Stimulated activated CD4-positive, alpha-beta T cell treated with anti-CD3 and anti-CD28 coated beads, Interleukin-12 subunit alpha, Interleukin-12 subunit beta, amount 100 ng/mL, for 24 hours (primary cell): Measurements from ENCODE around the gene RAE1.
A peak's percentile ranks its signal among the peaks of the same experiment; 100 is the strongest.

Source experiments
- DNase-seq, 2 experiments: peaks; one replicate each; pipeline ENCODE4 v3.0.0-alpha.2; 2020; ENCODE audit warnings: low read depth in 2 of 2

The RAE1 gene

DNA sequence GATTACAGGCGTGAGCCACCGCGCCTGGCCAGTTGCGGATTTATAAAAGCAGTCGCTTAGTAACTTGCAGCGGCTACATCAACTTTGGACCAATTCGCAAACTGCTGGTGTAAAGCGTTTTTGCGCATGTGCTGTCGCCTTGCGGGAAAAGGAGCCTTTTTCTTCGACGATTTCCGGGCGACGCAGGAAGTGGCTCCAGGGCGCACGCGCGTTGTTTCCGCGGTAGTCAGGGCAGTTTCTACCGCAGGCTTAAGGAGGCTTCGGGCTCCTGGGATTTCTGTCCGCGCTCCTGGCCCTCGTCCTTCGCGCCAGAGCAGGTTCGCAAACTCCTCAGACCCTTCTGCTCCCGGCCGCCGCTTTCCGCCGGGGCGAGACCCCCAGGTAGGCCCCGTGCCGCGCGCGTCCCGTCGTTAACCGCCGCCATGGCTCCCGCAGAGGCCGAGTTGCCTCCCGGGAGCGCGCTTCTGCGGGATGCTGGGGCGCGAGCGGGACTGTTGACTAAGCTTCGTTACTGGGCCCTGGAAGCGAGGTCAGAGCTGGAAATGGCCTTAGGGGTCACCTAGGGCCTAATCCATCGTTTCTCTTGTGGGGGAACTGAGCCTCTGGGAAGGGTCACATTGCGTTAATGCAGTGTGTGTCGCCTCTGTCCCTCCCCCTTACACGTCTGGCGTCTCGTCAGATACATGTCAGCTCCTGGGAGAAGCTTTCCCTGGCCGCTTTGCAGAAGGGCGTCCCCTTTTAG lies at the start of gene RAE1:
Gene RAE1, plus strand, starts transcription at position 214 of the 742 bp plus-strand sequence. CDS start 2,784 bp downstream, outside the sequence.
- peak; percentile 81 to 86 for DNase-seq

- no peak for DNase-seq
Observed at GRCh38 chr20:57306747-57307146, 44.3 kb upstream of the RAE1 start.

DNA sequence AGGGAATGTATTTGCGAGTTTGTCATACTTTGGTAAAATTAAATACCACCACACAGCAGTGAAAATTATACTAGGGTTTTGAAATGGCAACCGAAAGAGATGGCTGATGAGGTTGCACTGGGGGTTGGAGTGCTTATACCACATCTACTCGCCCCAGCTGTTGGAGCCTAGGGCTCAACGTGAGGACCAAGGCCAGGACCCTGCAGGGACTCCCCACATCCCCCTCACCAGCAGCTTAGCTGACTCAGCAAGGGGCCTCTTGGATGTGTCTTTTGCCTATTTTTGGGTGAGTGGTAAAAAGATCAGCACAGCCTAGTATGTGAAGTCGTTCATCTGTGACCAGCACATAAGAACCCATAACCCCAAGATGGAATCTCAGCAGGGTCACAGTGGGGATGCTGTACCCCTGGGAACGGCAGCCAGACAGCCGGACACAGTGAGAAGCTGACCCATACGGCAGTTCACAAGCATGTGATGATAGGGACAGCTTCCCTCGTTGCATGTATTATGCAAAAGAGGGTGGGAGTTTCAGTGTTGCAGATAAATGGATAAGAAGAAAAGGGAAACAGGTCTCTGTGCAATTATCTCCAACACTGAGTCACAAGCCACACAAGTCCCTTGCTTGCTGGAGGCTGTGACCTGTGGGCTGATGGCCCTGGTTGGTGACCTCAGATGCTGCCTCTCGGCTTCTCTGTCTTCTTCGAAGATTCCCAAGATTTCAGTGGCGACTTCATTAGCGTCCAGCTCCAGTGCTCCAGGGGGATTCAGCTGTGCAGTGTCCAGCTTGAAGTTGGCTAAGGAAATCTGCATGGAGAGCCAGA lies 42.4 kb upstream of the RAE1 start:
- DNase-seq, result no peak

DNA sequence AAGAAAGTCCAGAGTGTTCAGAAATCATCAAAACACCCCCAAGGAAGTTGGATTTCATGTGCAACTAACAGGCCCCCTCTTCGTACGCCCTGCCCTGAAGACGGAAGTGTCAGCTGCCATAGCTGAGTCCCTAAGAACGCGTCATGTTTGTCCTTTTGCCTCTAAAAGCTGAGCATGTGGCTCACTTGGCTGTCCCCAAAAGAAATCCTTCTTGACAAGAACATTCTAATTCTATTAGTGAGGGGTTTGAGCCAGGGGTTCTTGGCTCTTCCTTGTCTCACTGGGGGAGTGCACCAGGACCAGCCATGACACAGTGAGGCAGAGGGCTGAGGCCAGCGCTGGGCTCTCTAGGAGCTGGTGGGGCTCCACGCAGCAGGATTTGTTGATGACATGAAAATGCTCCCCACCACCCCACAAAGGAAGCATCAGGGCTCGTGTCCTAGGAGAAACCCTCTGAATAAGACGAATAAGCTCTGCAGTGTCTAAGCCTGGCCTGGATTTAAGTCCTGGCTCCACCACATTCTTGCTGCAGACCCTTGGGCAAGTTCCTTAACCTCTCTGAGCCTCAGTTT lies 41.4 kb upstream of the RAE1 start:
- no peak for DNase-seq

- no peak for DNase-seq
Observed at GRCh38 chr20:57310821-57311514, 40.1 kb upstream of the RAE1 start.

GRCh38 chr20:57312138-57312537 lies 38.9 kb upstream of the RAE1 start:
- DNase-seq, result no peak

- no peak for DNase-seq
Observed at GRCh38 chr20:57313230-57313629, 37.8 kb upstream of the RAE1 start.

- no peak for DNase-seq
Observed at GRCh38 chr20:57313951-57314350, 37.1 kb upstream of the RAE1 start.

- DNase-seq, result no peak
Observed at GRCh38 chr20:57315083-57315975, 35.7 kb upstream of the RAE1 start.

DNA sequence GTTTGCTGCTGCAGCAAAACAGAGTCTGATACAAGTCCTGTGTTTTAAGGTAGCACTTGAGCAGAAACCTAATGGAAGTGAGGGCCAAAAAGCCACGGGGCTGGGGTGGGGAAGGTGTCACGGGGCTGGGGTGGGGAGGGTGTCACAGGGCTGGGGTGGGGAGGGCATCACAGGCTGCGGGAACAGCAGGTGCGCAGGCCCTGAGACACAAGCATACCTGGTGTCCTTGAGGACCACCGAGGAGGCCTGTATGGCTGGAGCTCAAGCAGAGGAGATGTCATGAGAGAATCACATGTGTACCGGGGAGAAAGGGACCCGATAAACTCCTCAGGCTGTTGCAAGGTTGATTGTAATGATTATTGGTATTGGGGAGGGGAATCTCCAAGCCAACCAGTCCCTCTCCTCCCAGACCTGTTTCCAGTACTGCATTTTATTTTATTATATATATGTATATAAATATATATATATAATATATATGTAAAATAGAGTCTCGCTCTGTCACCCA lies 35.0 kb upstream of the RAE1 start:
- DNase-seq, result no peak

- DNase-seq, result no peak
Observed at GRCh38 chr20:57316795-57317201, 34.3 kb upstream of the RAE1 start.

DNA sequence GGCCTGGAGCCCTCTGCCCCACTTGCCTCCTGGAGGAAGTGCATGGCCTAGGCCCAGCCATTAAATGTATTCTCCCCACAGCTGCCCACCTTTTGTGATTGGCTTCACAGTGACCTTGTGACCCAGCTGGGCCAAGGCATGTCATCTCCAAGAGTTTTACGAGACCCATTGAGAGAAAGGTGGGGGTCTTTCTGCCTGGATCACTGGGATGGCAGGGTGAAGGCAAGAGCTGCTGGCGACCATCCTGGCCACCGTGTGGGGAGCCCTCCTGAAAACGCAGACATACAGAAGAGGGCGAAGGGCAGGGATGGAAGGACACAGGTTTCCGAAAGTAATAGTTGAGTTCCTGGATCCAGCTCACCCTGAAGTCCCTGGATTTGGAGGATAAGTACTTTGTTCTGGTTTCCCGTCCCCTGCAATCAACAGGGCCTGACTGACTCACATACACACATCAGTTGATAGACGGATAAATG lies 33.7 kb upstream of the RAE1 start:
- DNase-seq, result no peak

- no peak for DNase-seq
Observed at GRCh38 chr20:57317789-57318371, 33.2 kb upstream of the RAE1 start.

DNA sequence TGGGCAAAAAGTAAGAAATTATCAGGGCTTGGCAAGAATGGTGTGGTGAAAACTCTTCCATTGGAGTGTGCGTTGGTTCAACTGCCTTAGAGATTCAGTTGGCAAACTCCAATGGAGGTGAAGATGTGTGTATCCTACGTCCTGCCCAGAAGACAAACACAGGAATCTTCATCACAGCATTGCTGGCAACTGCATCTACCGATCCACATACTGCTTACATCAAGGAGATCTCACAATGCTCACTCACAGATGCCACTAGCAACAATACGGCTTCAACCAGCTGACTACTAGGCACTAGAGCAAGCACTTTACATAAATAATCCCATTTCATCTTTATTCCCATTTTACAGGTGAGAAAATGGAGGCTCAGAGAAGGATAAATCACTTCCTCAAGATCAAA lies 31.5 kb upstream of the RAE1 start:
- no peak for DNase-seq

DNA sequence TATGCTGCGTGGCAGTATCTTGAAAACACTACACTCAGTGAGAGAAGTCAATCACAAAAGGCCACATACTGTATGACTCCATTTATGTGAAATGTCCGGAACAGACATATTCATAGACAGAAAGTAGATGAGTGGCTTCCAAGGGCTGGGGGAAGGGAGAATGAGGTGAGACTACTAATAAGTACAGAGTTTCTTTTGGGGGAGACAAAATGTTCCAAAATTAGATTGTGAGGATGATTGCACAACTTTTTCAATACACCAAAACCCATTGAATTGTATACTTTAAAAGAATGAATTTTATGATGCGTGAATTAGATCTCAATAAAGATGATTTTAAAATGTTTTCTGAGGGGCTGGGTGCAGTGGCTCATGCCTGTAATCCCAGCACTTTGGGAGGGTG lies 30.7 kb upstream of the RAE1 start:
- no peak for DNase-seq

- no peak for DNase-seq
Observed at GRCh38 chr20:57321142-57321541, 29.9 kb upstream of the RAE1 start.

- no peak for DNase-seq
Observed at GRCh38 chr20:57322476-57322875, 28.6 kb upstream of the RAE1 start.

- no peak for DNase-seq
Observed at GRCh38 chr20:57323034-57323433, 28.0 kb upstream of the RAE1 start.

GRCh38 chr20:57325632-57326356 lies 25.3 kb upstream of the RAE1 start:
- DNase-seq, result no peak
